C4-2B (cell line): ENCODE data around the gene VWCE.

Experiments used
- ZFX ChIP-seq: fragments of 450-650 bp; IDR thresholded peaks from 2 replicates; pipeline ENCODE4 v1.6.1; 2017
- TF ChIP-seq, protein P1 (sequence below): fragments of 450-650 bp; conservative IDR thresholded peaks from 2 replicates; pipeline ENCODE4 v1.5.1; 2017; ENCODE audit warnings: mild to moderate bottlenecking

- TF ChIP-seq, protein P1, sequence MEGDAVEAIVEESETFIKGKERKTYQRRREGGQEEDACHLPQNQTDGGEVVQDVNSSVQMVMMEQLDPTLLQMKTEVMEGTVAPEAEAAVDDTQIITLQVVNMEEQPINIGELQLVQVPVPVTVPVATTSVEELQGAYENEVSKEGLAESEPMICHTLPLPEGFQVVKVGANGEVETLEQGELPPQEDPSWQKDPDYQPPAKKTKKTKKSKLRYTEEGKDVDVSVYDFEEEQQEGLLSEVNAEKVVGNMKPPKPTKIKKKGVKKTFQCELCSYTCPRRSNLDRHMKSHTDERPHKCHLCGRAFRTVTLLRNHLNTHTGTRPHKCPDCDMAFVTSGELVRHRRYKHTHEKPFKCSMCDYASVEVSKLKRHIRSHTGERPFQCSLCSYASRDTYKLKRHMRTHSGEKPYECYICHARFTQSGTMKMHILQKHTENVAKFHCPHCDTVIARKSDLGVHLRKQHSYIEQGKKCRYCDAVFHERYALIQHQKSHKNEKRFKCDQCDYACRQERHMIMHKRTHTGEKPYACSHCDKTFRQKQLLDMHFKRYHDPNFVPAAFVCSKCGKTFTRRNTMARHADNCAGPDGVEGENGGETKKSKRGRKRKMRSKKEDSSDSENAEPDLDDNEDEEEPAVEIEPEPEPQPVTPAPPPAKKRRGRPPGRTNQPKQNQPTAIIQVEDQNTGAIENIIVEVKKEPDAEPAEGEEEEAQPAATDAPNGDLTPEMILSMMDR = no peak
- no peak for TF ChIP-seq ZFX
Measured at GRCh38 chr11:61280883-61281580, 14.1 kb downstream of the VWCE start.
